ENCODE results near the gene MFF. TPM values are rescaled to one million over a fixed set of nuclear protein-coding genes. Genes with fewer than 3 reads are reported as not detected.

MFF gene
- total and polyA plus RNA-seq, 2 of the 4 experiments (the other 2 are of a cell fraction) = 70.1 to 86.4 TPM

DNA sequence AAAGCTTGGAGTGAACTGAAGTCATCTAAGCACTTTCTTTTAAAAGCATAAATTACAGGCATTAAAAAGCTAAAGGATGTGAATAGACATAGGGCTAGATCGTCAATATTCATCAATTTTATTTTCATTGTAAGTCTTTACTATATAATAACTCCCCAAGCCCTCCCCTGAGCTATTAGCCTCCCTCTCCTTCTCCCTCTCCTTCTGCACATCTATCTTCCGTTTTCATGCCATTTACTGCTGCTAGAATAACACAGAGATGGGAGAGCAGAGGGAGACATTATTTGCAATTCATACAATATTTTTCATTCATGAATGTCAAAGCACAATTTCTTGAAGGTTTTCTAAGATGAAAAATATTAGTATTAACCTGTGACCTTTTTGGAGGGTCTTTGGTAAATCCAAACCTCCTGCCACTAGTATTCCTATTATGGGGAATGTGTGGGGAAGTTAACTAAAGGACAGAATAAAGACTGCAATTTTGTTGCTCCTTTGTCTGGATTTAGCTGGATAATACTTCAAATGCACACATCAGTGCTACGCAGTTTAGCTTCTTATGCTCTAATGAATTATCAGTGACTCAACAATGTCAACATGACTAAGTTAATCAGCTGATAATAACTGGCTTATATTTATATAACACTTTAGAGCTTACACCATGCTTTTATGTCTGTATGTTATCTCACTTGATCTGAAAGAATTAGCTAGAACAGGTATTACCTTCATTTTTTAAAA is 28.2 kb upstream of the MFF start:
- no peak overlapping the region for H4K8ac ChIP-seq (ENCODE audit: low read depth in 2 of 2, low read length in 2 of 2)
- CTCF ChIA-PET = no interaction called here

More for the DNA sequence above, 28.2 kb upstream of the MFF start:
- POLR2A ChIA-PET (ENCODE audit: unreplicated experiment) = no interaction called here
- Histone ChIP-seq H3K27ac (ENCODE audit: insufficient read depth, low read length) (no peak overlapping the region), H3K27me3 (ENCODE audit: control insufficient read depth, insufficient read depth, low read length) (no peaks in the 10 kb centered on the region), H3K36me3 (ENCODE audit: control insufficient read depth, insufficient read depth, low read length) (no peaks in the 10 kb centered on the region), H2BK5ac (ENCODE audit: low read depth, low read length, poor library complexity, severe bottlenecking) (no peak overlapping the region), H3K18ac (ENCODE audit: low read depth, low read length) (no peak overlapping the region), H2AFZ (replicated peaks; ENCODE audit: low read length, poor library complexity) (no peak overlapping the region), H4K91ac (ENCODE audit: insufficient read depth, low read depth, low read length) (no peak overlapping the region), H2AK9ac (replicated peaks; ENCODE audit: low read depth, low read length, poor library complexity) (no peak overlapping the region), H3K4me3 (ENCODE audit: insufficient read depth, low read depth, low read length) (no peak overlapping the region), H2BK20ac (ENCODE audit: low read depth, low read length) (no peak overlapping the region), H3K9me3 (ENCODE audit: control insufficient read depth, insufficient read depth, low read length) (no peaks in the 10 kb centered on the region), H2BK120ac (ENCODE audit: low read depth, low read length) (no peak overlapping the region), H3K56ac (ENCODE audit: extremely low read depth, insufficient read depth, low read length) (no peak overlapping the region), H3K14ac (replicated peaks; ENCODE audit: low read depth, low read length) (no peak overlapping the region), H3K4ac (ENCODE audit: low read depth, low read length) (no peak overlapping the region), H4K5ac (ENCODE audit: low read depth, low read length) (no peak overlapping the region), H4K20me1 (ENCODE audit: insufficient read depth, low read length) (no peaks in the 10 kb centered on the region), H2BK15ac (ENCODE audit: low read depth, low read length) (no peak overlapping the region), H3K4me2 (ENCODE audit: low read depth, low read length) (no peak overlapping the region), H3K79me1 (ENCODE audit: low read depth in 1 of 2, low read length in 2 of 2) (no peaks in the 10 kb centered on the region), H3K9ac (ENCODE audit: low read depth, low read length) (no peak overlapping the region), H3K4me1 (ENCODE audit: control insufficient read depth, insufficient read depth, low read length) (no peaks in the 10 kb centered on the region), H3K23ac (ENCODE audit: low read depth, low read length) (no peak overlapping the region), H3K9me1 (ENCODE audit: insufficient read depth, low read length) (no peaks in the 10 kb centered on the region), H2AK5ac (ENCODE audit: low read depth, low read length) (no peak overlapping the region)
- ATAC-seq (ENCODE audit: low read depth) (no peak), DNase-seq (no peak)
- WGBS, 2 experiments (ENCODE audit: extremely low coverage in 2 of 2, insufficient read length in 1 of 2) = no CpG with 5 or more reads among the region's 3 CpGs
- in situ Hi-C loops (cut with MboI; ENCODE audit: low sequenced_read_pairs) = no loop called here
- no TSS peak for BruUV-seq (replicated peaks)
- dilution Hi-C loops (cut with HindIII; ENCODE audit: low sequenced_read_pairs, unreplicated experiment) = no loop called here
- TF ChIP-seq RFX5 (IDR thresholded peaks at IDR 0.05; ENCODE audit: low read depth, low read length) = no peak
- TF ChIP-seq MAZ (IDR thresholded peaks at IDR 0.05; ENCODE audit: borderline replicate concordance, low read depth, low read length) = no peak
- intact Hi-C loops (cut with micrococcal nuclease) = no loop called here
